Measurements from ENCODE around the gene TSPAN17.

The TSPAN17 gene

GRCh38 chr5:176656467-176656990 is 9.2 kb downstream of the TSPAN17 start:
- no peak for TF ChIP-seq CTCF (IDR thresholded peaks at IDR 0.05; ENCODE audit: low read depth, low read length)
- H3K4me3 ChIP-seq (ENCODE audit: low read depth, low read length) = no peak overlapping the region

- H3K4me3 ChIP-seq (ENCODE audit: low read depth, low read length) = no peak overlapping the region
- TF ChIP-seq CTCF (IDR thresholded peaks at IDR 0.05; ENCODE audit: low read depth, low read length) = peak; percentile 90
These were observed 10.8 kb downstream of the TSPAN17 start for GRCh38 chr5:176658007-176658599.

- no peak for TF ChIP-seq CTCF (IDR thresholded peaks at IDR 0.05; ENCODE audit: low read depth, low read length)
- H3K4me3 ChIP-seq (ENCODE audit: low read depth, low read length) = no peak overlapping the region
These were observed 11.7 kb downstream of the TSPAN17 start for GRCh38 chr5:176658817-176659511.

- TF ChIP-seq CTCF (IDR thresholded peaks at IDR 0.05; ENCODE audit: low read depth, low read length) = no peak
- no peak overlapping the region for H3K4me3 ChIP-seq (ENCODE audit: low read depth, low read length)
These were observed 12.2 kb downstream of the TSPAN17 start for GRCh38 chr5:176659512-176659839.

GRCh38 chr5:176659860-176660461 is 12.7 kb downstream of the TSPAN17 start:
- TF ChIP-seq CTCF (IDR thresholded peaks at IDR 0.05; ENCODE audit: low read depth, low read length) = no peak
- H3K4me3 ChIP-seq (ENCODE audit: low read depth, low read length) = no peak overlapping the region

- TF ChIP-seq CTCF (IDR thresholded peaks at IDR 0.05; ENCODE audit: low read depth, low read length) = no peak
- no peak overlapping the region for H3K4me3 ChIP-seq (ENCODE audit: low read depth, low read length)
These were observed 13.2 kb downstream of the TSPAN17 start for GRCh38 chr5:176660530-176660859.
